ENCODE measurements around the gene CALM3. TPM values are rescaled to one million over a fixed set of nuclear protein-coding genes. Genes with fewer than 3 reads are reported as not detected.
"Not testable (repeated sequence)": the region's sequence is repeated elsewhere in the genome, so short reads cannot be mapped to it uniquely, and the experiment has no call there.

CALM3 gene
- total RNA-seq, 1 donor from 2014 or later: 323 TPM

DNA sequence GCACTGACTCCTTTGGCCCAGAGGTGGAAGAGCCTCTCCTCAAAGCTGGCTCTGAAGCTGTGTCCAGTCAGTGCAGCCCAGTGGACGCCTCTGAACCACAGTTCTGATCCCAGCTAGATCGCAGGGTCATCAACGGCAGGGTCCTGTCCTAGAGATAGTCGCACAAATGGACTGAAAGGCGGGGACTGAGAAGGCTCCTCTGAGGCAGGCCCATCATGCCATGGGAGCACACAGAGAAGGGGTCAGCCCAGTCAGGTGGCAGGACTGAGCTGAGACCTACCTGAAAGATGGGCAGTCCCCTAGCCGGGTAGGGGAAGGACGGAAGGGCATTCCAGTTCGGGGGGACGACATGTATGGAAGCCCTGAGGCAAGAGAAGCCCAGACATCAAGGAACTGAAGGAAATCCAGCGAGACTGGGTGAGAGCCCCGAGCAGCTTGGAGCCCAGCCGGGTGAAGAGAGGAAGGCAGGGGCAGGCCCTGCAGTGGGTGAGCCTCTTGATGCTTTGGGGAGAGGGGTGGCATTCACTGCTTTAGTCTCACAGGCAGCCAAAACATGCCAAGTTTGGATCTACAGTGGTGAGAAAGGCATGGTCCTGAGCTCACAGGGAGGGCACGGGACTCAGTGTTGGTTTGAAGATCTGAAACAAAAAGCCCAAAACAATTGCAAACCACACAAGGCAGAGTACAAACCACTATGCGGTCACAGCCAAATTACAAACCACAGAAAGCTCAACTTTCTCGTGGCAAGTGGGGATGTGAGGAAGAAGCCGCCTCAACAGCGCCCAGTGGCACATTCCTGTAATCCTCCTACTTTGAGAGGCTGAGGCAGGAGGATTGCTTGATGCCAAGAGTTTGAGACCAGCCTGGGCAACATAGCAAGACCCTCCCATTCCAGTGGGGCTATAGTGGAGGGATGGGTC lies 10.0 kb downstream of the CALM3 start:
- ATAC-seq: no peak
- DNase-seq: peak; percentile 23
- intact Hi-C loops (cut with micrococcal nuclease): no loop called here

DNA sequence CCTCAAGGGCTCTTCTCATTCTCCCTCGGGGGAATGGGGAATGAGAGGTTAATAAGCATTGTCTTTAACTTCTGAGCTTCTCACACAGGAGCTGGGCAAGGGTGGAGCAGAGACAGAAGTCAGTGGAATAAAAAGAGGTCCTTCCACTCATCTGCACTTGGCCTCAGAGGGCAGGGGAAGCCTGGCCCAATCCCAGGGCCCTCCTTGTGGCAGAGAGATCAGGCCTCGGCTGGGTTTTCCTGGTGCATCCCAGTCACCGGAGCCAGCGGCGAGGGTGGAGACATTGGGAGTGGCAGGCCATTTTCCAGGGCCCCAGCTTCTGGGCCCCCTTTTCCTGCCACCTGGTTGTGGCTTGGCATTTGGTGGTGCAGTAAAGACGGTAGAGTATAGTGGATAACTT lies 10.6 kb downstream of the CALM3 start:
- no peak for ATAC-seq
- peak; percentile 25 for DNase-seq
- intact Hi-C loops (cut with micrococcal nuclease): no loop called here

DNA sequence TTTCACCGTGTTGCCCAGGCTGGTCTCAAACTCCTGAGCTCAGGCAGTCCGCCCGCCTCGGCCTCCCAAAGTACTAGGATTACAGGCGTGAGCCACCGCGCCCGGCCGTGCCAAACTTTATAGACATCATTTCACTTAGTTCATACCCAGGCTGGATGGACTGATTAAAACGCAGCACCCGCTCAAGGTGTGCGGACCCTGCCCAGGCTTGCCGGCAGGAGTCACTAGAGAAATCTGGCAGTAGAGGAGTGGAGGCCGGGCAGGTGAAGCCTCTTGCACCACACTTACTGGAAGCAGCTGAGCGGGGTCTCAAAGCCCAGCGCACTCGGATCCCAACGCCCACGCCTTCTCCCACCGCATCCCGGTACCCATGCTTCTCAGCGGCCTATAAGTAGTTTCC lies 12.4 kb downstream of the CALM3 start:
- intact Hi-C loops (cut with micrococcal nuclease): no loop called here
- DNase-seq (peak; percentile 30), ATAC-seq (no peak)

DNA sequence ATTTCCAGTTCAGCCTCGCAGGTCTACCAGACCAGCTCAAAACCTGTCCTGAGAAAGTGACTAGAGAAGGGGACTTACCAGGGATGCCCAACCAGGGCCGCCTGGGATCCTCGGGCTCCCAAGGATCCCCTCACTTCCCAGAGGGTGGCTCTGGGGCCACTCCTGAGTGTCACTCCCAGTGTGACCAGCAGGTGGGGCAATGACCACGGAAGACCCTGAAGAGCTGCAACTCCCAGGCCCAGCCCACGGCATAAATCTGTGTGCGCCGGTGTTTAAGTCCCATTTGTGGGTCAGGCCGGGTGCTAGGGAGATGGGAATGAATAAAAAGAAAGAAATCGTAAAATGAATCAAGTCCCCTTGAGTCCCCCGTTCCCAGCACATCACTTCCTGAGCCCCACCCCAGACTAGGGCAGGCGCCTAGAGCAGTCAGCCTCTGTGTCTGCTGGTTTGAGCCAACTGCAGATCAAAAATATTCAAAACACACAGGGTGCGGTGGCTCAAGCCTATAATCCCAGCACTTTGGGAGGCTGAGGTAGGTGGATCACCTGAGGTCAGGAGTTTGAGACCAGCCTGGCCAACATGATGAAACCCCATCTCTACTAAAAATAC lies 13.1 kb downstream of the CALM3 start:
- peak; percentile 91 for DNase-seq
- peak; percentile 76 for ATAC-seq
- intact Hi-C loops (cut with micrococcal nuclease): no loop called here

DNA sequence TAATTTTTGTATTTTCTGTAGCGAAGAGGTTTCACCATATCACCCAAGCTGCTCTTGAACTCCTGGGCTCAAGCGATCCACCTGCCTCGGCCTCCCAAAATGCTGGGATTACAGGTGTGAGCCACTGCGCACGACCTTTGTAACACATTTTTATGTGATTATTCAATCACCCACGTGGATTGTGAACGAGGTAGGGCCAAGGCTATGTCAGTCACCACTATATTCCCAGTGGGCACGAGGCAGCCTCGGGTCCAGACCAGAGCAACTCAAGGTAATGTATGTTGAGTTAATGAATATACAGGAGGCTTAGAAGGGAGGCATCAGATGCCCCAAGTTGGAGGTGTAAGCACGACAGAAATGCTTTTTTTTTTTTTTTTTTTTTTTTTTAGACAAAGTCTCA lies 14.8 kb downstream of the CALM3 start:
- intact Hi-C loops (cut with micrococcal nuclease): loop anchor here (2.0 kb wide), 1 partner anchor 47 kb away; no protein-coding TSS in a partner anchor
- ATAC-seq (no peak), DNase-seq (peak; percentile 3)

- intact Hi-C loops (cut with micrococcal nuclease): loop anchor here (2.0 kb wide), 1 partner anchor 46 kb away; no protein-coding TSS in a partner anchor
- ATAC-seq: peak; percentile 70
- peak; percentile 84 for DNase-seq
These were observed 15.6 kb downstream of the CALM3 start for GRCh38 chr19:46616631-46617322.

DNA sequence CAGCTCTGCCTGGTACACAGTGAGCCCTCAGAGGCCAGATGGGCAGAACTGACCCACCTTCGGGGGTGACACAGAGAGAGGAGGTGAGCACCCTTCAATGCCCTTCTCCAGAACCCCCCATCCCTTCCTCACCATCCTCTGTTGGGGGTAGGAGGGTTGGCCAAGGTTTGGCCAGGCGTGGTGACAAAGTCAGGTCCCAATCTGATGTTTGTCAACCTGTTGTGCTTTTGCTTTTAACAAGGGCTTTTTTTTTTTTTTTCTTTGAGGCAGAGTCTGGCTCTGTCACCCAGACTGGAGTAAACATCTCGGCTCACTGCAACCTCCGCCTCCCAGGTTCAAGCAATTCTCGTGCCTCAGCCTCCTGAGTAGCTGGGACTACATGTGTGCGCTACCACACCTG lies 16.5 kb downstream of the CALM3 start:
- DNase-seq (peak; percentile 7), ATAC-seq (no peak)
- intact Hi-C loops (cut with micrococcal nuclease): loop anchor here (2.0 kb wide), 1 partner anchor 45 kb away; no protein-coding TSS in a partner anchor

DNA sequence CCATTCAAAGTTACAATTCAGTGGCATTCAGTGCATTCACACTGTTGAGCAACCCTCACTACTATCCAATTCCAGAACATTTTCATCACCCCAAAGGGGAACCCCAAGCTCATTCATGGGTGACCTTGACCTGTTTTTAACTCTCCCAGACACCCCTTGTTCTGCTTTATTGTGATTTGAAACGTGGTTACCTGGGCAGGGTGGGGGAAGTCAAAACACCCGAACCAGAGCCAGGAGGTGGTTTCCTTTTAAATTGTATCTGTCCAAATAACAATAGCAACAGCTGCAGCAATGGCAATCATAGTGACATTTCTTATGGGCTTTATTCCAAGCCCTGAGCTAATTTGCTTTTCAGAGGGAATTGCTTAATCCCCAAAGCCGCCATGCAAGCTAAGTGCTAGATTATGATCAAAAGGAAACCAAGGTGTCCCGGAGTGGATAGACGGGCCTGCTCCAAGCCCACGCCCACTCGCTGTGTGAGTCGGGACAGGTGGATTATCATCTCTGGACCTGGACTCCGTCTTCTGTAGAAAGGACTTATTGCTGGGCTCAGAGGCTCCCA lies 17.6 kb downstream of the CALM3 start:
- DNase-seq (peak; percentile 23), ATAC-seq (peak; percentile 30)
- intact Hi-C loops (cut with micrococcal nuclease): no loop called here

DNA sequence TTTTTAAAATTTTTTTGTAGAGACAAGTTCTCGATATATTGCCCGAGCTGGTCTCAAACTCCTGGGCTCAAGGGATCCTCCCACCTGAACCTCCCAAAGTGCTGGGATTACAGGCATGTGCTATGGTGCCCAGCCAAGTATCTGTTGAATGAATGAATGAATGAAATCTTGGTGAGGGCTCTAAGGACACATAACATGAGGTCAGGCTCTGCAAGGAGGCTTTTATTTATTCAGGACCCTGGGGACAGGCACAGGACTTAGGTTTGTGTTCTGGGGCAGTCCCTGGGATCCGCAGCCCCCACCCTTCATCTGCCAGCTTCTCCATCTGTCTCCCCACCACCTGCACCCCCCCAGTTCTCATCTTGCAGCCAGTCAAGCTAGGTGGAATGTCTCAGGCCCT lies 19.1 kb downstream of the CALM3 start:
- ATAC-seq (no peak), DNase-seq (no peak)
- intact Hi-C loops (cut with micrococcal nuclease): no loop called here

GRCh38 chr19:46620716-46621115 lies 19.6 kb downstream of the CALM3 start:
- ATAC-seq (no peak), DNase-seq (no peak)
- intact Hi-C loops (cut with micrococcal nuclease): no loop called here

DNA sequence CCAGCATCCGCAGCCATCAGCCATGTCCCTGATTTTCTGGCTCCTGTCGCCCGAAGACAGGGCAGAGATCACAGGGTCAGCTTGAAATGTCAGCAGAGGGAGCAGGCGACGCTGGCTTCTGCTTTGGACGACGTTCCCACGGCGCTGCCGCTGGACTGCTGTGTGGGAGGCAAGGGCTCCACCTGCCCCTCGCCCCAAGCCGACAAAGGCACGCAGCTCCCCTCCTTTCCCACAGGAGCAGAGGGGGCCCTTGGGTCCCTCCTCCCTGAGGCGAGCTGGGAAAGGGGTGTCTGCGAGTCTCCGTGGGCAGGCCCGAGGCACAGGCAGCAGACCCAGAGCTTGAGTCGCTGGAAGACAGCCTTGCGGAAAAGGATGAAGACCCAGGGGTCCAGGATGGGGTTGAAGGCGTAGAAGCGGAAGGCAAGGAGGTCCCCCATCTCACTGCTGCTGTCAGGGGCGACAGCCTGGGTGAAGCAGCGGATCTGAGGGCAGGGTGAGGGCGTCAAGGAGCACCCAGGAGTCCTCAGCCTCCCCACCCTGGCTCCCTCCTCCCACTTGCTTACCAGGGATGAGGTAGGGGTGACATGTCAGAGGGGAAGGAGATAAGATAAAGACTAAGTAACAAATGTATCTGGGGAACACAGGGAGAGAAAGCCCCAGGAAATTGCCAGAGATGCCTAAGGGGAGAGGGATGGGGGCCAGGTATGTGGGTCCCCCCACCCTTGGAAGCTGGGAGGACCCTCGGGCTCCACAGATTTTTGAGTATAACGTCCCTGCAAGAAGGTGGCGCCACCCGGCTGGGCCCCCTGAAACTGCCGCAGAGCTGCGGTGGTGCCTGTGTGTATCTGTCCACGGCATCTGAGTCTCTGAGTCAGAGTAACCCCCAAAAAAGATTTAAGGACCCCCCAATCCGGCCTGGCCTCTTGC lies 20.3 kb downstream of the CALM3 start:
- ATAC-seq (no peak), DNase-seq (peak; percentile 35)
- intact Hi-C loops (cut with micrococcal nuclease): no loop called here

GRCh38 chr19:46622118-46622446 lies 21.0 kb downstream of the CALM3 start:
- no peak for DNase-seq
- intact Hi-C loops (cut with micrococcal nuclease): no loop called here
- no peak for ATAC-seq

DNA sequence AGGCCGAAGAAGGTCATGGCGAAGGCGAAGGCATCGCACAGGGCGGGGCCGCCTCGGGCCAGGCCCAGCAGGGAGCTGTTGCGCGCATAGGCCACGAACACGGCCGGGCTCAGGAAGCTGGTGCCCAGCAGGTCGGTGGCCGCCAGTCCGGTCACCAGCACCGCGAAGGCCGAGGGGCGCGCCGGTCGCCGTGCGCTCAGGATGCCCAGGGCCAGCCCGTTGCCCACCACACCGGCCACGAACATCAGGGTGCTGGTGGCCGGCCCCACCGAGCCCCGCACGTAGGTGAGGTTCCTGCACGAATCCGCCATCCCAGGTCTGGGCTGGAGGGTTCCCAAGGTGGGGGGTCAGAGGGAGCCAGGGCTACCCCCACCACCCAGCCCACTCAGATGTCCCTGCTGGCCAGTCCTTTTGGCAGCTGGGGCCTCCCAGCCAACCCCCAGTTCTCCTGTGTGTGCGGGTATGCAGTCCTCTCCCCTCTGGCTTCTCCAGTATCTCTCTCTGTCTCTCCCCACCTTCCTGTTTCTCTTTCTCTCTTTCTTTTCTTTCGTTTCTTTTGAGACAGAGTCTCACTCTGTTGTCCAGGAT lies 22.9 kb downstream of the CALM3 start:
- DNase-seq (peak; percentile 17), ATAC-seq (no peak)
- intact Hi-C loops (cut with micrococcal nuclease): no loop called here

- intact Hi-C loops (cut with micrococcal nuclease): no loop called here
- peak; percentile 81 for ATAC-seq
These were observed 24.0 kb downstream of the CALM3 start, which contains the start of gene PTGIR for GRCh38 chr19:46624958-46625661. PTGIR (minus strand) TSS chr19:46625089; CDS start chr19:46624225, 864 bp downstream.

DNA sequence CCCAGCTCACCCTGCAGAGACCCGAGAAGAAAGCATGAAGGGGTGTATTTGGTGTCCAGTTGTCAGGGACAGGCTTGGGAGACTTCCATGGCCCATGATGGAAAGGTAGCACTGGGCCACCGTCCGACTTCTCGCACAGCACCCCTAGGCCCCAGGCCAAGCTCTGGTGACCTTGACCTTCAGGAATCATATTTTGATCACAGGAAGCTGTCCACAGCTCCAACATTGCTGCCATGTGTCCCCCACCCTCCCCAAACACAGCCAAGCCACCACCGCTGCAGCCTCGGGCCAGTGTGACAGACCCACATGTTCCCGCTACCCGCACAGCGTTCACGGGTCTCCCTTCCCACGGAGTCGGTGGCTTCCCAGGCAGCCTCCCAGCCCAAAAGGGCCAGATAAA lies 24.6 kb downstream of the CALM3 start:
- ATAC-seq (peak; percentile 3), DNase-seq (peak; percentile 51)
- intact Hi-C loops (cut with micrococcal nuclease): no loop called here

More at GRCh38 chr19:46624958-46625661, 24.0 kb downstream of the CALM3 start, which contains the start of gene PTGIR:
- peak; percentile 82 for DNase-seq

DNA sequence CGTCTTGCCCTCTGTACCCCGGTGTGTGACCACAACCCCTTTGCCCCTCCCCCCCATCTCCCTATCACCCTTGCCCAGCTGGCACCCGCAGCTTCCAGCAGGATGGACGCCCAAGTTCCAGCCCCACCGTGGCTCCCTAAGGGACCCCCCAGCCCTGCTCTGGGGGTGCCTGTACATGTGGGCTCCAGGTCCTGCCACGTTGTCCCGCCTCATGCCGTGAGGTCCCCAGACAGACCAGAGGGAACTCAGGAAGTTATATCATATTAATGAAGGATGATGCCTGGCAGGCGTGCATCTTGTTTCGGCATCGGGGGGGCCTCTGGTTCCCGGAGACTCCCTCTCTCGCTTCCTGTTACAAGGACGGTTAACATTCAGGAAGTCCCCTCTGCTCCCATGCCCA lies 25.3 kb downstream of the CALM3 start:
- ATAC-seq: no peak
- intact Hi-C loops (cut with micrococcal nuclease): no loop called here
- no peak for DNase-seq

- DNase-seq; intact Hi-C loops (cut with micrococcal nuclease); ATAC-seq: not testable (repeated sequence)
These were observed 27.8 kb downstream of the CALM3 start for GRCh38 chr19:46628970-46629369.
